Esophagus squamous epithelium (tissue), 5 donors: Measurements from ENCODE around the gene ALDH4A1. TPM values are rescaled to one million over a fixed set of nuclear protein-coding genes. Genes with fewer than 3 reads are reported as not detected.

Experiments used
- DNase-seq: peaks from one replicate; lab custom pipeline; 2025; lab: John Stamatoyannopoulos, UW
- H3K27ac ChIP-seq, 4 donors: fragments of 200-600 bp; sonication (generic); one replicate each; pipeline ENCODE4 v1.5.1; 2016 to 2019; ENCODE audit warnings: mild to moderate bottlenecking in 1 of 4
- H3K27me3 ChIP-seq, 4 donors: fragments of 200-600 bp; sonication (generic); 1 replicate in 3 of 4; 2 replicates in 1 of 4; pipeline versions ENCODE4 v1.5.1 to v1.6.0; 2017 to 2021; ENCODE audit warnings: antibody characterized with exemption in 1 of 4
- H3K36me3 ChIP-seq, 3 donors: fragments of 200-600 bp; sonication (generic); one replicate each; pipeline ENCODE4 v1.5.1; 2016 to 2019
- H3K4me1 ChIP-seq, 3 donors: fragments of 200-600 bp; sonication (generic); one replicate each; pipeline ENCODE4 v1.5.1; 2017 to 2019
- H3K4me3 ChIP-seq, 4 donors: fragments of 200-600 bp; sonication (generic); 1 replicate in 3 of 4; 2 replicates in 1 of 4; pipeline ENCODE4 v1.5.1; 2016 to 2019; ENCODE audit warnings: mild to moderate bottlenecking in 2 of 4, moderate library complexity in 1 of 4
- H3K9me3 ChIP-seq, 3 donors: fragments of 200-600 bp; sonication (generic); one replicate each; pipeline ENCODE4 v1.5.1; 2016 to 2019
- CTCF ChIP-seq, 6 experiments: fragments of 450-650 bp in 4 of 6; fragments of 200-600 bp in 2 of 6; sonication (generic) in 2 of 6; IDR thresholded peaks; one replicate each; pipeline ENCODE4 v1.5.1; 2016 to 2019; ENCODE audit warnings: antibody characterized with exemption in 6 of 6, mild to moderate bottlenecking in 4 of 6, moderate library complexity in 4 of 6
- POLR2A ChIP-seq, 4 donors: fragments of 450-650 bp; IDR thresholded peaks; one replicate each; pipeline ENCODE4 v1.6.1; 2017; ENCODE audit warnings: antibody characterized with exemption in 4 of 4, mild to moderate bottlenecking in 4 of 4, moderate library complexity in 3 of 4
- WGBS, 2 donors: methylation state at CpG; one replicate each; pipeline ENCODE4 v1.1.5; 2018; 5-methylcytosine and 5-hydroxymethylcytosine counted together
- intact Hi-C: fragments of 100-400 bp; cut with DNase I; formaldehyde crosslinking; loops from one replicate; pipeline ENCODE4 v1.15.0; 2022
- small RNA-seq, 4 donors: library from RNA; depleted of rRNA; stranded (forward); fragments of <200 nt; gene quantifications; one replicate each; pipeline ENCODE3, GENCODE V24; 2016
- total RNA-seq, 4 donors: library from RNA; depleted of rRNA; stranded (reverse); fragments of >200 nt; gene quantifications; one replicate each; pipeline ENCODE4 v1.1.0, GENCODE V29; 2016
- donor health status: DM: yes; HTN: yes; CAD: no.

The ALDH4A1 gene
- total RNA-seq, 4 donors from 2014 or later, result 36.7 to 59.1 (median 50.3) TPM

- WGBS, 2 donors, result 34 to 49% methylated on average over 2 of the region's 2 CpGs
- Histone ChIP-seq H3K27me3 (peaks cover 0 to 44% (median 0%) of the 10 kb centered on the region in 4 donors), H3K36me3 (no peaks in the 10 kb centered on the region), H3K4me3 (no peak overlapping the region), H3K4me1 (no peaks in the 10 kb centered on the region), H3K9me3 (peaks cover 0 to 10% (median 0%) of the 10 kb centered on the region in 3 donors), H3K27ac (no peak overlapping the region)
- intact Hi-C loops, result no loop called here
- TF ChIP-seq POLR2A (IDR thresholded peaks at IDR 0.05) (no peak), CTCF (IDR thresholded peaks at IDR 0.05) (peak in 1 of 6 experiments; percentile 9)
- no peak for DNase-seq
Observed at GRCh38 chr1:18828224-18828623, 74.1 kb downstream of the ALDH4A1 start.

GRCh38 chr1:18823438-18823837, 78.9 kb downstream of the ALDH4A1 start:
- intact Hi-C loops, result loop anchor here (5.0 kb wide), 1 partner anchor 226 kb away; no protein-coding TSS in a partner anchor
- H3K4me1 ChIP-seq, result peaks cover 0 to 5% (median 0%) of the 10 kb centered on the region in 3 donors
- H3K4me3 ChIP-seq, result no peak overlapping the region
- no peaks in the 10 kb centered on the region for H3K36me3 ChIP-seq
- 87 to 88% methylated on average over 6 of the region's 6 CpGs for WGBS, 2 donors
- no peak for DNase-seq
- H3K27me3 ChIP-seq, result peaks cover 0 to 51% (median 2%) of the 10 kb centered on the region in 4 donors
- H3K9me3 ChIP-seq, result no peaks in the 10 kb centered on the region
- H3K27ac ChIP-seq, result no peak overlapping the region
- TF ChIP-seq POLR2A (IDR thresholded peaks at IDR 0.05) (no peak), CTCF (IDR thresholded peaks at IDR 0.05) (no peak)

Small RNAs within 50 kb of the gene (small RNA-seq; reads per million reads assigned to genes)
- gene MIR1290 (0 reads per million in 4 donors), gene MIR4695 (0 reads per million in 4 donors)

Other genes starting within 250 kb of the ALDH4A1 start
- not detected for gene TAS1R2, start 42.9 kb downstream of the ALDH4A1 start, total RNA-seq
- 10 to 100 TPM; 25.8 to 88.8 (median 52.7) TPM for gene IFFO2, start 54.1 kb upstream of the ALDH4A1 start, total RNA-seq